ENCODE results near the gene DLG2. TPM values are rescaled to one million over a fixed set of nuclear protein-coding genes. Genes with fewer than 3 reads are reported as not detected.

Gene DLG2
- total and polyA plus RNA-seq, 2 donors (not counting 3 experiments of a cell fraction or from before 2014, with no cell fraction given): 0.15 to 1.1 TPM

DNA sequence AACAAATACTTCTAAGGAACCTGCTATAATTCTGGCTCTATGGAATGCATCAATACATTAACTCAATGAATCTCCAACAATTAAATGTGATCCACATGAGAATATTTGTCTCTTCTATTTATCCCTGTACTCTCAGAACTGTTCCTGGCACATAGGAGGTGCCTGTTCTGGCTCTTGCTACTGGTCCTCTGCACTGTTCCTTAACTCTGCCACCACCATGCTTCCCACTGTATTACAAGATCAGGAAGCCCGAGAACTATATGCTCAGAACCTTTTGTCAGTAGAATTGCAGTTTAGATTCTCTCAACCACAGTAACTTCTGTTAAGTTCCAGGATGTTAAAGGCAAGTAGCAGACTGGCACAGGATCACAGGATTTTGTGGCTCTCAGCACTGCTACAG lies 1964.7 kb downstream of the DLG2 start:
- Histone ChIP-seq H3K79me2 (ENCODE audit: control insufficient read depth, insufficient read depth, low read length) (no peaks in the 10 kb centered on the region), H2AFZ (ENCODE audit: low read depth, low read length) (no peak overlapping the region), H3K4me3 (replicated peaks in 1 of 3; ENCODE audit: insufficient read depth in 1 of 3, low read depth in 1 of 3, low read length in 3 of 3) (no peak overlapping the region), H3K9me3 (replicated peaks; ENCODE audit: control insufficient read depth, insufficient read depth, low read length) (no peaks in the 10 kb centered on the region), H3K9ac (replicated peaks; ENCODE audit: extremely low read depth, insufficient read depth, low read length) (no peak overlapping the region), H3K27me3 (ENCODE audit: control insufficient read depth in 2 of 2, insufficient read depth in 2 of 2, low read length in 2 of 2) (no peaks in the 10 kb centered on the region), H3K4me1 (ENCODE audit: control insufficient read depth, extremely low read depth, insufficient read depth, low read length) (no peaks in the 10 kb centered on the region), H3K36me3 (ENCODE audit: control insufficient read depth in 2 of 2, extremely low read depth in 1 of 2, insufficient read depth in 2 of 2, low read length in 2 of 2) (no peaks in the 10 kb centered on the region), H3K9me1 (replicated peaks; ENCODE audit: control insufficient read depth, extremely low read depth, insufficient read depth, low read length) (no peaks in the 10 kb centered on the region), H3K27ac (ENCODE audit: insufficient read depth, low read depth, low read length) (no peak overlapping the region), H3K4me2 (ENCODE audit: insufficient read depth, low read length) (no peak overlapping the region), H4K20me1 (replicated peaks; ENCODE audit: control insufficient read depth, extremely low read depth, insufficient read depth, low read length) (no peaks in the 10 kb centered on the region)
- no TSS peak for BruUV-seq (replicated peaks)
- CTCF ChIA-PET: no interaction called here
- intact Hi-C loops (cut with micrococcal nuclease) (no loop called here), dilution Hi-C loops (cut with MboI; ENCODE audit: extremely low pct_ligation_motif_present, low sequenced_read_pairs) (no loop called here)
- DNase-seq (ENCODE audit: low read depth, low spot score) (no peak), FAIRE-seq (no peak)
- POLR2A ChIA-PET: no interaction called here
- no peak for TF ChIP-seq FOS (IDR thresholded peaks at IDR 0.05; ENCODE audit: borderline replicate concordance, insufficient read depth, low read length)
- TF ChIP-seq, protein P1, sequence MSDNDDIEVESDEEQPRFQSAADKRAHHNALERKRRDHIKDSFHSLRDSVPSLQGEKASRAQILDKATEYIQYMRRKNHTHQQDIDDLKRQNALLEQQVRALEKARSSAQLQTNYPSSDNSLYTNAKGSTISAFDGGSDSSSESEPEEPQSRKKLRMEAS (IDR thresholded peaks at IDR 0.05; ENCODE audit: insufficient read depth, insufficient read length): no peak
- TF ChIP-seq JUN (IDR thresholded peaks at IDR 0.05; ENCODE audit: borderline replicate concordance, insufficient read depth, insufficient read length, low read depth): no peak

DNA sequence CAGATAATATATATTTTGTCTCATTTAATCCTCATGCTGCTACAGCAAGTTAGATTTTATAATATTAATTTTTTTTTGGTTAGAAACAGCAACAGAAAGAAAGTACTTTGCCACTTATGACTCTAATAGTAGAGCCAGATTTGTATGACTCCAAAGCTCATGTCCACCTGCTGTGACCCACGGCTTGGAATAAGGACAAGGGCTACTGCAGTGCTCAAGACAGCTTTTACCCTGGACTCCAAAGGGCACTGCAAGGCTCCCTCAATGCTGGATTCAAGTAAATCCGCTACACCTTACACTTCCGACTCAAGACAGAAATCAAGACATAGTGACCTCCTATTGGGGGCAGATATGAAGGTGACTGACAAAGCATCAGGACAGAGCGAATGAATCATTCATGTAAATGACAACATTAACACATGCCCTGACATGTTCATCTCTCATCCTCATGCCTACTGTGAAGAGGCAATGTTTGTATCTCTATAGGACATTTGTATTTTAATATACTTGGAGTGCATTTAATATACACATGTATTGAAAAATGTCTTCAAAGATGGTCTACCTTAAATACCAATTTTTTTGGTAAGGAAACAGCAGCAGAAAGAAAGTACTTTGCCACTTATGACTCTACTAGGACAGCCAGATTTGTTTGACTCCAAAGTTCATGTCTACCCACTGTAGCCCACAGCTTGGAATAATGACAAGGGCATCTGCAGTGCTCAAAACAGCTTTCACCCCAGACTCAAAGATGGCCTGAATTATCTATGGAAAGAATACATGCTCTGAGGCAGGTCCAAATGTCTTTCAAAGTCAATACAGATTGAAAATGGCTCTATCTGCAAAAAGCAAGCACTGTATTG lies 1965.4 kb downstream of the DLG2 start:
- H3K9me3 ChIP-seq (replicated peaks; ENCODE audit: control insufficient read depth, insufficient read depth, low read length): no peaks in the 10 kb centered on the region
- FAIRE-seq (no peak), DNase-seq (ENCODE audit: low read depth, low spot score) (no peak)
- no peaks in the 10 kb centered on the region for H3K36me3 ChIP-seq (ENCODE audit: control insufficient read depth in 2 of 2, extremely low read depth in 1 of 2, insufficient read depth in 2 of 2, low read length in 2 of 2)
- BruUV-seq (replicated peaks): no TSS peak
- no peaks in the 10 kb centered on the region for H3K4me1 ChIP-seq (ENCODE audit: control insufficient read depth, extremely low read depth, insufficient read depth, low read length)
- no peak overlapping the region for H3K4me2 ChIP-seq (ENCODE audit: insufficient read depth, low read length)
- POLR2A ChIA-PET: no interaction called here
- H3K4me3 ChIP-seq (replicated peaks in 1 of 3; ENCODE audit: insufficient read depth in 1 of 3, low read depth in 1 of 3, low read length in 3 of 3): no peak overlapping the region
- H3K27ac ChIP-seq (ENCODE audit: insufficient read depth, low read depth, low read length): no peak overlapping the region
- CTCF ChIA-PET: no interaction called here
- H3K79me2 ChIP-seq (ENCODE audit: control insufficient read depth, insufficient read depth, low read length): no peaks in the 10 kb centered on the region
- intact Hi-C loops (cut with micrococcal nuclease): no loop called here
- no peaks in the 10 kb centered on the region for H3K27me3 ChIP-seq (ENCODE audit: control insufficient read depth in 2 of 2, insufficient read depth in 2 of 2, low read length in 2 of 2)
- TF ChIP-seq MYC (IDR thresholded peaks at IDR 0.05; ENCODE audit: low read depth, low read length): no peak
- no peak for TF ChIP-seq POLR2AphosphoS5 (IDR thresholded peaks at IDR 0.05; ENCODE audit: insufficient read depth, low read depth, low read length)
- no peak for TF ChIP-seq FOS (IDR thresholded peaks at IDR 0.05; ENCODE audit: borderline replicate concordance, insufficient read depth, low read length)
- no peak for TF ChIP-seq EZH2 (IDR thresholded peaks at IDR 0.05; ENCODE audit: borderline replicate concordance, low read depth, low read length, severe bottlenecking)
- no peak for TF ChIP-seq JUN (IDR thresholded peaks at IDR 0.05; ENCODE audit: borderline replicate concordance, insufficient read depth, insufficient read length, low read depth)
- TF ChIP-seq POLR2A (IDR thresholded peaks at IDR 0.05; ENCODE audit: low read depth, low read length): no peak
- no peak for TF ChIP-seq GATA2 (IDR thresholded peaks at IDR 0.05; ENCODE audit: insufficient read depth, insufficient read length, low read depth, low read length)
- TF ChIP-seq, protein P1 (IDR thresholded peaks at IDR 0.05; ENCODE audit: insufficient read depth, insufficient read length): no peak
- TF ChIP-seq CTCF (IDR thresholded peaks at IDR 0.05; ENCODE audit: extremely low read depth in 1 of 2, insufficient read depth in 1 of 2, low read depth in 1 of 2, low read length in 2 of 2): no peak
- no peak overlapping the region for H3K9ac ChIP-seq (replicated peaks; ENCODE audit: extremely low read depth, insufficient read depth, low read length)
- H2AFZ ChIP-seq (ENCODE audit: low read depth, low read length): no peak overlapping the region
- H4K20me1 ChIP-seq (replicated peaks; ENCODE audit: control insufficient read depth, extremely low read depth, insufficient read depth, low read length): no peaks in the 10 kb centered on the region
- dilution Hi-C loops (cut with MboI; ENCODE audit: extremely low pct_ligation_motif_present, low sequenced_read_pairs): no loop called here
- H3K9me1 ChIP-seq (replicated peaks; ENCODE audit: control insufficient read depth, extremely low read depth, insufficient read depth, low read length): no peaks in the 10 kb centered on the region
